Neural cell (in vitro differentiated cells): Measurements from ENCODE around the gene KCNE1. TPM values are rescaled to one million over a fixed set of nuclear protein-coding genes. Genes with fewer than 3 reads are reported as not detected.

Experiments used
- H2AFZ ChIP-seq: fragments of 200-600, 300-800 bp; sonication (generic), shearing (Covaris generic); 2 replicates; pipeline ENCODE4 v1.6.0; 2014; ENCODE audit warnings: low read depth, mild to moderate bottlenecking, antibody characterized with exemption, low read length, moderate library complexity
- H3F3A ChIP-seq: fragments of 200-600 bp; shearing (Covaris generic); 2 replicates; pipeline ENCODE4 v1.6.1; 2016; ENCODE audit warnings: mild to moderate bottlenecking, moderate library complexity, mixed read lengths, antibody characterized with exemption, low read length; ENCODE audit not compliant: insufficient read depth, poor library complexity, severe bottlenecking
- H3K27ac ChIP-seq: fragments of 200-600, 300-800 bp; sonication (generic), shearing (Covaris generic); 2 replicates; pipeline ENCODE4 v1.5.1; 2014; ENCODE audit warnings: mild to moderate bottlenecking, low read length, moderate library complexity
- H3K27me3 ChIP-seq: fragments of 300-800, 200-600 bp; sonication (generic), shearing (Covaris generic); 2 replicates; pipeline ENCODE4 v1.6.0; 2014; ENCODE audit warnings: mild to moderate bottlenecking, low read depth, low read length, moderate library complexity; ENCODE audit not compliant: insufficient read depth
- H3K36me3 ChIP-seq: fragments of 300-800, 200-600 bp; sonication (generic), shearing (Covaris generic); 2 replicates; pipeline ENCODE4 v1.5.1; 2014; ENCODE audit warnings: mild to moderate bottlenecking, antibody characterized with exemption, low read length, moderate library complexity; ENCODE audit not compliant: insufficient read depth
- H3K4me2 ChIP-seq: fragments of 300-800, 200-600 bp; sonication (generic), shearing (Covaris generic); 2 replicates; pipeline ENCODE4 v1.6.0; 2014; ENCODE audit warnings: mild to moderate bottlenecking, low read length
- H3K4me3 ChIP-seq: fragments of 300-800, 200-600 bp; sonication (generic), shearing (Covaris generic); 2 replicates; pipeline ENCODE4 v1.5.1; 2014; ENCODE audit warnings: mild to moderate bottlenecking, low read length, moderate library complexity
- H3K79me2 ChIP-seq: fragments of 200-600 bp; shearing (Covaris generic); replicated peaks from 2 replicates; pipeline ENCODE4 v1.6.0; 2014; ENCODE audit warnings: mild to moderate bottlenecking, low read length, moderate library complexity; ENCODE audit not compliant: insufficient read depth
- H3K9ac ChIP-seq: fragments of 300-800, 200-600 bp; sonication (generic), shearing (Covaris generic); 2 replicates; pipeline ENCODE4 v1.6.1; 2016; ENCODE audit warnings: mild to moderate bottlenecking, low read length, mixed read lengths
- H3K9me2 ChIP-seq: fragments of 200-600 bp; shearing (Covaris generic); 2 replicates; pipeline ENCODE4 v1.6.1; 2016; ENCODE audit warnings: mild to moderate bottlenecking, low read length, mixed read lengths; ENCODE audit not compliant: insufficient read depth
- H3K9me3 ChIP-seq: fragments of 200-600, 300-800 bp; sonication (generic), shearing (Covaris generic); 2 replicates; pipeline ENCODE4 v1.6.1; 2016; ENCODE audit warnings: mild to moderate bottlenecking, mixed run types, low read length, moderate library complexity, mixed read lengths
- H4K20me1 ChIP-seq: fragments of 200-600 bp; shearing (Covaris generic); 2 replicates; pipeline ENCODE4 v1.6.1; 2016; ENCODE audit warnings: mild to moderate bottlenecking, mixed run types; ENCODE audit not compliant: insufficient read depth
- EP300 ChIP-seq: fragments of 450-650 bp; conservative IDR thresholded peaks from 2 replicates; pipeline ENCODE4 v1.6.1; 2014; ENCODE audit warnings: antibody characterized with exemption, mild to moderate bottlenecking, moderate library complexity; ENCODE audit not compliant: poor library complexity, severe bottlenecking
- EZH2 ChIP-seq: fragments of 200-600, 300-800 bp; shearing (Covaris generic), sonication (generic); IDR thresholded peaks from 2 replicates; pipeline ENCODE4 v1.6.1; 2014; ENCODE audit warnings: antibody characterized with exemption, low read length, borderline replicate concordance, mild to moderate bottlenecking; ENCODE audit not compliant: insufficient read depth, poor library complexity, severe bottlenecking
- MXI1 ChIP-seq: fragments of 450-650 bp; conservative IDR thresholded peaks from 2 replicates; pipeline ENCODE4 v1.6.1; 2014; ENCODE audit warnings: antibody characterized with exemption, mild to moderate bottlenecking; ENCODE audit not compliant: poor library complexity, severe bottlenecking
- POLR2AphosphoS5 ChIP-seq: IDR thresholded peaks from 2 replicates; pipeline ENCODE4 v1.6.1; 2012
- RAD21 ChIP-seq: fragments of 450-650 bp; conservative IDR thresholded peaks from 2 replicates; pipeline ENCODE4 v1.6.1; 2014; ENCODE audit warnings: antibody characterized with exemption, mild to moderate bottlenecking, moderate library complexity
- SMC3 ChIP-seq: fragments of 450-650 bp; conservative IDR thresholded peaks from 2 replicates; pipeline ENCODE4 v1.6.1; 2014; ENCODE audit warnings: antibody characterized with exemption, mild to moderate bottlenecking, moderate library complexity; ENCODE audit not compliant: poor library complexity
- TAF1 ChIP-seq: IDR thresholded peaks from 2 replicates; pipeline ENCODE4 v1.6.1; 2012; ENCODE audit warnings: low read depth
- polyA plus RNA-seq: library from polyadenylated mRNA; depleted of rRNA; stranded (reverse); fragments of >200 nt; gene quantifications from 2 replicates; pipeline ENCODE4 v1.2.3, GENCODE V29; 2014
- TF ChIP-seq, protein P1 (sequence below): fragments of 450-650 bp; IDR thresholded peaks from 2 replicates; pipeline ENCODE4 v1.5.1; 2014; ENCODE audit warnings: antibody characterized with exemption, mild to moderate bottlenecking, moderate library complexity; ENCODE audit not compliant: poor library complexity, severe bottlenecking
- TF ChIP-seq, protein P2 (sequence below): IDR thresholded peaks from 2 replicates; pipeline ENCODE4 v1.6.1; 2012; ENCODE audit warnings: borderline replicate concordance

The KCNE1 gene
- polyA plus RNA-seq, 1 donor from 2014 or later: not detected

DNA sequence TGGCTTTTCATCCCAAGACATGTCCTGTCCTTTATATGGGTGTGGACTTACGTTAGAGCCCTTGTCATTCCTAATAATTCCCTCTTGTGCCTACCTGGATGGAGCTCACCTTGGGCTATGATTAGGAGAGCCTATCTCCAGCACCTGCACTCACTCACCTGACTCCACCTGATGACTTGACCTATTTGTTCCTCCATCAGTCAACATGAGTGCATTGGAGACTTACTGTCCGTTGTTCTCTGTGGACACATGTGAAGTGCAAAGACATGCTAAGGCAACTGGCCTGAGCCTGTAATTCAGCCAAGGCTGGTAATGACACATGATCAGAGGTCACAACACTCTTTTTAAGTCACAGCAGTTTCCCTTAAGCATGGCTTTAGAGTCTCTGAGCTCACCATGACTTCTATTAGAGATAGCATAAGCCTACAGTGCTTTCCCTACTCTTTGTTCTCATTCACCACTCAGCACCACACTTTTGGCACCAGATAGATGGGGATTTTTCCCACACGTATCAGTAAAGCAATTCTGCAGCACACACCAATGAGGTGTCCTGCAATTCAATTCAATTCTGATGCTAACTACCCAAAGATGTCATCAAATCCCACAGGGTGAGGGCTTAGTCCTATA lies 9.4 kb downstream of the KCNE1 start:
- Histone ChIP-seq H3K27me3 (no peaks in the 10 kb centered on the region), H2AFZ (no peak overlapping the region), H4K20me1 (no peaks in the 10 kb centered on the region), H3K27ac (no peak overlapping the region), H3K79me2 (no peaks in the 10 kb centered on the region), H3K36me3 (no peaks in the 10 kb centered on the region), H3K4me2 (no peak overlapping the region), H3K9ac (no peak overlapping the region), H3K4me3 (no peak overlapping the region), H3K9me3 (no peaks in the 10 kb centered on the region), H3K9me2 (no peaks in the 10 kb centered on the region), H3F3A (no peaks in the 10 kb centered on the region)
- no peak for TF ChIP-seq EP300
- TF ChIP-seq EZH2: no peak
- TF ChIP-seq RAD21: no peak

DNA sequence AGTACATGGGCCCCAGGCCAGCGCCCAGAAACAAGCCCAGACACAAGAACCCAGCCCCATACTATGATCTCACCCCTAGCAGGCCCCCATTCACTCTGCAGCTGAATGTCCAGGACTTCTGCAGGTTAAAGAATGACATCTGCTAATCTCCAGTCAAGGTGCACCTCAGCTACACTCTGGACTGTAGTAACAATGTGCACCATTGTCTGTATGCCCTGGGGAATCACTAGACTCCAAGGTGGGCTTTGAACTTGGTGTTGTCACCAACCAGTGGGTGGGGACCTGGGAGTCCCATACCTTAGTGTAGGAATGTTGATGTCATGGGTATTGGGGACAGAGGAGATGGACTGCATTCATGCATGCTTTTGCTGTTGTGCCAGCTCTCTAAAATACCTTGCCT lies 10.3 kb downstream of the KCNE1 start:
- H3K4me3 ChIP-seq: no peak overlapping the region
- H3K9me3 ChIP-seq: no peaks in the 10 kb centered on the region
- H3K9me2 ChIP-seq: no peaks in the 10 kb centered on the region
- H3K27ac ChIP-seq: no peak overlapping the region
- H3F3A ChIP-seq: no peaks in the 10 kb centered on the region
- no peak overlapping the region for H3K4me2 ChIP-seq
- no peak overlapping the region for H3K9ac ChIP-seq
- H3K36me3 ChIP-seq: no peaks in the 10 kb centered on the region
- H2AFZ ChIP-seq: no peak overlapping the region
- TF ChIP-seq EZH2 (no peak), SMC3 (no peak), MXI1 (no peak), RAD21 (no peak), TAF1 (no peak), POLR2AphosphoS5 (no peak), EP300 (no peak)
- TF ChIP-seq, protein P1, sequence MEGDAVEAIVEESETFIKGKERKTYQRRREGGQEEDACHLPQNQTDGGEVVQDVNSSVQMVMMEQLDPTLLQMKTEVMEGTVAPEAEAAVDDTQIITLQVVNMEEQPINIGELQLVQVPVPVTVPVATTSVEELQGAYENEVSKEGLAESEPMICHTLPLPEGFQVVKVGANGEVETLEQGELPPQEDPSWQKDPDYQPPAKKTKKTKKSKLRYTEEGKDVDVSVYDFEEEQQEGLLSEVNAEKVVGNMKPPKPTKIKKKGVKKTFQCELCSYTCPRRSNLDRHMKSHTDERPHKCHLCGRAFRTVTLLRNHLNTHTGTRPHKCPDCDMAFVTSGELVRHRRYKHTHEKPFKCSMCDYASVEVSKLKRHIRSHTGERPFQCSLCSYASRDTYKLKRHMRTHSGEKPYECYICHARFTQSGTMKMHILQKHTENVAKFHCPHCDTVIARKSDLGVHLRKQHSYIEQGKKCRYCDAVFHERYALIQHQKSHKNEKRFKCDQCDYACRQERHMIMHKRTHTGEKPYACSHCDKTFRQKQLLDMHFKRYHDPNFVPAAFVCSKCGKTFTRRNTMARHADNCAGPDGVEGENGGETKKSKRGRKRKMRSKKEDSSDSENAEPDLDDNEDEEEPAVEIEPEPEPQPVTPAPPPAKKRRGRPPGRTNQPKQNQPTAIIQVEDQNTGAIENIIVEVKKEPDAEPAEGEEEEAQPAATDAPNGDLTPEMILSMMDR: no peak
- TF ChIP-seq, protein P2, sequence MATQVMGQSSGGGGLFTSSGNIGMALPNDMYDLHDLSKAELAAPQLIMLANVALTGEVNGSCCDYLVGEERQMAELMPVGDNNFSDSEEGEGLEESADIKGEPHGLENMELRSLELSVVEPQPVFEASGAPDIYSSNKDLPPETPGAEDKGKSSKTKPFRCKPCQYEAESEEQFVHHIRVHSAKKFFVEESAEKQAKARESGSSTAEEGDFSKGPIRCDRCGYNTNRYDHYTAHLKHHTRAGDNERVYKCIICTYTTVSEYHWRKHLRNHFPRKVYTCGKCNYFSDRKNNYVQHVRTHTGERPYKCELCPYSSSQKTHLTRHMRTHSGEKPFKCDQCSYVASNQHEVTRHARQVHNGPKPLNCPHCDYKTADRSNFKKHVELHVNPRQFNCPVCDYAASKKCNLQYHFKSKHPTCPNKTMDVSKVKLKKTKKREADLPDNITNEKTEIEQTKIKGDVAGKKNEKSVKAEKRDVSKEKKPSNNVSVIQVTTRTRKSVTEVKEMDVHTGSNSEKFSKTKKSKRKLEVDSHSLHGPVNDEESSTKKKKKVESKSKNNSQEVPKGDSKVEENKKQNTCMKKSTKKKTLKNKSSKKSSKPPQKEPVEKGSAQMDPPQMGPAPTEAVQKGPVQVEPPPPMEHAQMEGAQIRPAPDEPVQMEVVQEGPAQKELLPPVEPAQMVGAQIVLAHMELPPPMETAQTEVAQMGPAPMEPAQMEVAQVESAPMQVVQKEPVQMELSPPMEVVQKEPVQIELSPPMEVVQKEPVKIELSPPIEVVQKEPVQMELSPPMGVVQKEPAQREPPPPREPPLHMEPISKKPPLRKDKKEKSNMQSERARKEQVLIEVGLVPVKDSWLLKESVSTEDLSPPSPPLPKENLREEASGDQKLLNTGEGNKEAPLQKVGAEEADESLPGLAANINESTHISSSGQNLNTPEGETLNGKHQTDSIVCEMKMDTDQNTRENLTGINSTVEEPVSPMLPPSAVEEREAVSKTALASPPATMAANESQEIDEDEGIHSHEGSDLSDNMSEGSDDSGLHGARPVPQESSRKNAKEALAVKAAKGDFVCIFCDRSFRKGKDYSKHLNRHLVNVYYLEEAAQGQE: no peak
- no peaks in the 10 kb centered on the region for H3K79me2 ChIP-seq
- H4K20me1 ChIP-seq: no peaks in the 10 kb centered on the region
- no peaks in the 10 kb centered on the region for H3K27me3 ChIP-seq
